Stimulated activated CD4-positive, alpha-beta T cell treated with anti-CD3 and anti-CD28 coated beads, Interleukin-12 subunit alpha, Interleukin-12 subunit beta, amount 100 ng/mL, for 48 hours (primary cell): Measurements from ENCODE around the gene USF3.
"Not testable (repeated sequence)": the region's sequence is repeated elsewhere in the genome, so short reads cannot be mapped to it uniquely, and the experiment has no call there.

Experiments used
- DNase-seq, 3 donors: peaks; one replicate each; pipeline ENCODE4 v3.0.0-alpha.2; 2020; ENCODE audit warnings: low read depth in 2 of 3, low spot score in 1 of 3

Gene USF3

DNA sequence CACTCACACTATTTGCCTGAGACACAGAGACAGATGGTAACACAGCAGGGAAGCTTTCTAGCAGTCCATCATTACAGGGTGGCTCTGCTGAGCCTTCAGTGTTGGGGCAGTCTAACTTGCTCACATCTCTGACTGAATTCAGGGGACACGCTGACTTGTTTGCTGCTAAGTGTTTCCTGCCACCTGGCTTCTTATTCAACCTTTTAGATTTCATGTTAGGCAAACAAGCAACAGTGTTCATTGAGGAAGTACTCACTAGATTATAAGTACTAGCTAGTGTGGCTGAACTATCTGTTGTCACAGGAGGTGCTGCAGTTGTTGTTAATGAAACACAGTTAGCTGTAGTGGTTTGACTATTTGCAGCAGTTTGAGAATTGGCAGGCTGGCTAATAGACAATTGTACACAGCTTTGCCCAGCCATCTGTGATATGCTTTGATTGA is 37.3 kb downstream of the USF3 start:
- DNase-seq, result no peak

DNA sequence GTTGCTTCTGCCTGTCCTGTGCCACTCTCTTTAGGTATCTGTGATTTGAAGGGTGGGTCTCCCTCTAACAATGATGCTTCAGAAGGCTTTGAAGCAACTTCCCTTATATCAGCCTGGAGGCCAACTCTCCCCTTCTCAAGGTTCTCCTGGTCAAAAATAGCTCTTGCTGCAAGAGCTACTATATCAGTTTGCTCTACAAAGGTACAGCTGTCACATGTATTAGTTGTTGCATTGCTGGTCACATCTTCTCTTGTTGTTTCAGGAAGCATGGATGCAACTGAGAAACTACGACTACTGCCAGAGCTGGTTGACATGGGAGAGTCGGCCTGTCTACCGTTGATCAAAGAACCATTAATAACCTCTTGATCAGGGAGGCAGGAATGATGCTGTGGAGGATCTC is 38.3 kb downstream of the USF3 start:
- DNase-seq, result no peak

DNA sequence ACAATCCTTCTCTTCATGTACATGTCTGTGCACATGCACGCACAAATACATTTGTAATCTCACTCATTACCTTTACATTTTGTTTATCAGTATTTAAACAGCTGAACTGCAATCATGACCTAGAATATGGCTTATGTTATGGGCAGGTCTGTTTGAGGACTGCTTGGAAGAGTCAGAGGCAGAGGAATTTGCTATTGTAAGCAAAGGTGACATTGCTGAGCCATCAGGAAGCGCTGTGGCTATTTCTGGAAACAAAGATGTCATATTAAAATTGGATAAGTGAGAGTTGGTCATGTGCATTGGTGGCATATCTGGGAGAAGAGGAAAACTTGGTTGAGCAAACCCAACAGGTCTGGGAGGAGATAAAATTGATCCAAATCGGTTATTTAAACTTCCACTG is 41.6 kb downstream of the USF3 start:
- DNase-seq, result no peak

DNA sequence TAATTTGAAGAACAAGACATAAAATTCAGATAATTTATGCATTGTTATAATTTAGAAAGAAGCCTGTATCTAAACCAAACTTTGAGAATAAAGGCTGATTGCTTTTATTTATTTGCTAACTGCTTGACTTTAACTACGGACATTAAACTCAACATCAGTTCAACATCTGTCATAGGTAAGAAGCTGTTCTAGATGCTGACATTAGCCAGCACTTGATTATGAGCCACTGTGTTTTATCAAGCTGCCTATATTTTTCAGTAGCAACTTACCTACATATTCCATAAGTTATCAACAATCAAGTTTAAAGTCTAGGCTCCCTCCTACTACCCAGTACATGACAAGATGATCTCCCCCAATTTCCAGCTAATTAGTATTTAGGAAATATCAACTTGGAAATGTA is 42.1 kb downstream of the USF3 start:
- no peak for DNase-seq

DNA sequence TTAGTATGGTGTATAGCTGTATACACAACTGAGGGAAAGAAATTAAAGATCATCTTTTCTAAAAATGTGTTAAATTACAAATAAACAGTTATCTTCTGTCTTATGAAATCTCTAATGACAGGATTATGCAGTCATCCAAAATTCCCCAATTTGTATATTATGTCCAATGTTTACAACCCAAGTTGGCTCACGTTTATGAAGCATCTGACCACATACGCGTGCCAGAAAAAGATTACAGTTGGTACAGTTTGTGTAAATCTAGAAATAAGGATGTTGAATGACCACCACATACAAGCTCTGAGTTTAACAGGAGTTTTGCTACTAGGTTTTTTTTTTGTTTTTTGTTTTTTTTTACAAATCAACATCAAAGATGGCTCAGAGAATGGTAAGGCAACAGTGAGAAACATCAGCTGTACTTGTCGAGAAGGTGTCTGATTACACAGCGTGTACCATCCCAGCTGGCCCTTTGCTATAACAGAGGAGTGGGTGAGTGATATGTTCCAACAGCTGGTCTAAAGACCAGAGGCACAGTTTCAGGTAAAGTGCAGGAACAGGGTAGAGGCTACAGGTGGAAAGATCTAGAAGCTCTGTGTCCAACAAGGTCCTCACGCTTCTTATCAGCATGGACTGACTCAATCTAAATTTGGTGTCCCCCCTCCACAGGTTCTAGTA is 47.1 kb downstream of the USF3 start:
- DNase-seq, result no peak

DNA sequence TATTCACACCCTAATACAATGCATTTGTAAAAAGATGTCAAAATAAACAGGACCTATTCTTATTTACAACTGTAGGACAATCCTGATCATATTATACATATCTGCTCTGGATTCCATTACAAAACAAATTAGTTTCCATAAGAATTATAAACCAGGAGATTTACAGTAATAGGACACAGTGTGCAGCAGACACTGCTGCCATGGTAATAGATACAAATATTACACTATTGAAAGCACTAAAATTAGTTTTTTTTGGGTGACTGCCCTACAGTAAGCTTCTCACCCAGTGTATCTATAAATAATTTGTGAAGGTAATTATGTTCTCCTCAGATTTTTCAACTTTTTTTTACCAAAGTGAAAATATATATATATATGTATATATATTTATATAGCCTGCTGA is 47.9 kb downstream of the USF3 start:
- DNase-seq, result no peak

DNA sequence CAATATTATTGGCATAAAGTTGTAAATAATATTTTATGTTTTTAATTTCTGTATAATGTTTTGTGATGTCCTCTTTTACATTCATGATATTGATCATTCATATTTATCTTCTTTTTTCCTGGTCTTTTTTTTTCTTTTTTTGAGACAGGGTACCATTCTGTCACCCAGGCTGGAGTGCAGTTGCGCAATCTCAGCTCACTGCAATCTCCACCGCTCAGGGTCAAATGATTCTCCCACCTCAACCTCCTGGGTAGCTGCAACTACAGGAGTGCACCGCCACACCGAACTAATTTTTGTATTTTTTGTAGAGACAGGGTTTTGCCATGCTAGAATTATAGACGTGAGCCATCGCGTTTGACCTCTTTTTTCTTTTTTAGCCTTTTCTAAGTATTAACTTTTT is 52.9 kb downstream of the USF3 start:
- no peak for DNase-seq

DNA sequence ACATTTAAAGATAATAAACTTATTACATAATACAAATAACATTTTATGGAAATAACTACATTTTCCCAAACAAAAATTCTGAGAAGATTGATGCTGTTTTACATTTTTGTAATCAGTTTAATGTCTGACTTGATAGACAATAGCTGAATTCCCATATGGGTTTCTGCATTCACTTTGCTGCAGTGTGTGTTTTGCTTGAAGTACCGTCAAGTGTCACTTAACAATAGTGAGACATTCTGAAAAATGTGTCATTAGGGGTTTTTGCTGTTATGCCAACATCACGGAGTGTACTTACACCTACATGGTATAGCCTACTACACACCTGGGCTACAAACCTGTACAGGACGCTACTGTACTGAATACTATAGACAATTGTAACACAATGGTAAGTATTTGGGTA is 57.5 kb downstream of the USF3 start:
- no peak for DNase-seq

DNA sequence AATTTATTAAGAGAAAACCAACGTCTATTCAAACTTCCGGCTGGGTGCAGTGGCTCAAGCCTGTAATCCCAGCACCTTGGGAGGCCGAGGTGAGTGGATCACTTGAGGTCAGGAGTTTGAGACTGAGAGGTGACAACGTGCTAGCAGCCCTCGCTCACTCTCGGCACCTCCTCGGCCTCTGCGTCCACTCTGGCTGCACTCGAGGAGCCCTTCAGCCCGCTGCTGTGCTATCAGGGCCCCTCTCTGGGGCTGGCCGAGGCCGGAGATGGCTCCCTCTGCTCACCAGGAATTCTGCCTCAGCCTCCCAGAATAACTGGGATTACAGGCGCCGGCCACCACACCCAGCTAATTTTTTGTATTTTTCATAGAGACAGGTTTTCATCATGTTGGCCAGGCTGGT is 58.7 kb downstream of the USF3 start:
- DNase-seq, result no peak

DNA sequence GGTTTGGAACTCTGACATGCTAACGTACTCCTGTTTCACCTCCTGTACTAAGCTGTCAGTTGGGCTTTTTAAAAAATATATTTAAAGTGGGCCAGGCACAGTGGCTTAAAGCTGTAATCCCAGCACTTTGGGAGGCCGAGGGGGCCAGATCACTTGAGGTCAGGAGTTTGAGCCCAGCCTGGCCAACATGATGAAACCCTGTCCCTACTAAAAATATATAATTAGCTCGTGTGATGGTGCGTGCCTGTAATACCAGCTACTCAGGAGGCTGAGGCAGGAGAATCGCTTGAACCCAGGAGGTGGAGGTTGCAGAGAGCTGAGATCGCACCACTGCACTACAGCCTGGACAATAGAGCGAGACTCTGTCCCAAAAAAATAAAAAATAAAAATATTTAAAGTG is 60.4 kb downstream of the USF3 start:
- not testable (repeated sequence) for DNase-seq

DNA sequence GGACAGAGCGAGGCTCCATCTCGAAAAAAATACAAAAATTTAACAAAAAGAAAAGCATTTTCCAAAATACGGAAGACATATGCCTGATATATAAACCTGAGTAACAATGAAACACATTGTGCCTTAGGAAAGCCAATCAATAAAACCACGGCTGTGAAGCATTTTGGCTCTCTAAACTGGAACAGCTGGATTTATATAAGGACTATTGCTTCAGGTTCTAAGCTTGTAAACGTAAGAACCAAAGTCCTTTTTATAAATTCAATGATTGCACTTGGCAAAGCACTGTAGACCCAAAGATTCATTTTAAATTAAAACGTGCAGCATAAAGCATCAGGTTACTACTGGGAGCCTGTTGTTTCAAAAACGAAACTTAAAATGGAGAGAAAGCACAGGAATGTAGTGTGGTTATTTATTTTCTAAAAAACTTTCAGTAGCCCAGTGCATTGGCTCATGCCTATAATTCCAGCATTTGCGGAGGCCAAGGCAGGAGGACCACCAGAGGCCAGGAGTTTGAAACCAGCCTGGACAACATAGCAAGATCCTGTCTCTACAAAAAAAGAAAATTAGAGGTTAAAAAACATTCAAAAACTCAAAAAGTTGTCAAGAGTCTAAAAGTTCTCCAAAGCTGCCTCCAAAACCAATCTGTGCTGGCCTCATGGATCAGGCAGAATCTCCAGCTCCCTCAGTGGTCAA is 61.5 kb downstream of the USF3 start:
- no peak for DNase-seq

DNA sequence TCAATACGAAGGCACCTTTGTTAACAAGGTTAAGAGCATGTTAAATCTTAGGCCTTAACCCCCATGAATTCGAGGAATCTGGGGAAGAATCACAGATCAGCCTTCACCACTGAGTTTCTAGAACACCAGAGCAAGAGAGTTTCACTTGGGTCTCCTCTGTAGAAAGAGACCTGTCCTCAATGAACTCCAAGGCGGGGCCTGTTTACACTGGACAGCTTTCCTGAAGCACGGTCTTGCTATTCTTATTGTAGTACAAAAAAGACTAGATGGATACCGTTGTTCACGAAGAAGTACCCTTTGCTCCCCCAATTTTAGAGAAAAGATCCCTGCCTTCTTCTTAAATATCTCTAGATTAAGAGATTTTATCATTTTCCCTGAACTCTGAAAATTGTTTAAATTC is 64.9 kb downstream of the USF3 start:
- no peak for DNase-seq

DNA sequence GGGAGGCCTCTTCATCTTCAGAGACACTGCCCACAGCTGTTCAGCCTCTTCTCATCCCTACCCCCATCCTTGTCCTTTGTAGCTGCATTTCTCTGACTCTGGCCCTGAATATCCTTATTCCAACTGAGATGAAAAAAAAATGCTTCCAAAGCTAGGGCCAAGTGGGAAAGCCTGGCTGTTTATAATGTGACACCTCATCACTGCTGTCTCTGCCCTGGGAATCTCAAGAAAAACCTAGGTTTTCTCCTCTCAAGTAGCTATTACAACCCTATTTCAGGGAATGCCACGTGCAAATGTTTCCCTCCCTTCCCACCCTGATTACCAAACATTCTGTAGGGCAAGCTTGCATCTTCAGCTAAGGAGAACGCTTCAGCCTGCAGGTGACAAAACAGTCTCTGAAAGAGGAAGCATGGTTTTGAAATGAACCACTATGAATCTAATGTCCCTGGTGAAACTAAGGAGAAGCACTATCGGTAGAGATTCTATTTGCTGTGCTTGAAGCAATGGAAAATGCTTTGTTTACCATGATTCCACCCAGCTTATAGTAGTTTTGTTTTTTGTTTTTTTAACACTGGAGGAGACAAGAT is 65.4 kb downstream of the USF3 start:
- no peak for DNase-seq

DNA sequence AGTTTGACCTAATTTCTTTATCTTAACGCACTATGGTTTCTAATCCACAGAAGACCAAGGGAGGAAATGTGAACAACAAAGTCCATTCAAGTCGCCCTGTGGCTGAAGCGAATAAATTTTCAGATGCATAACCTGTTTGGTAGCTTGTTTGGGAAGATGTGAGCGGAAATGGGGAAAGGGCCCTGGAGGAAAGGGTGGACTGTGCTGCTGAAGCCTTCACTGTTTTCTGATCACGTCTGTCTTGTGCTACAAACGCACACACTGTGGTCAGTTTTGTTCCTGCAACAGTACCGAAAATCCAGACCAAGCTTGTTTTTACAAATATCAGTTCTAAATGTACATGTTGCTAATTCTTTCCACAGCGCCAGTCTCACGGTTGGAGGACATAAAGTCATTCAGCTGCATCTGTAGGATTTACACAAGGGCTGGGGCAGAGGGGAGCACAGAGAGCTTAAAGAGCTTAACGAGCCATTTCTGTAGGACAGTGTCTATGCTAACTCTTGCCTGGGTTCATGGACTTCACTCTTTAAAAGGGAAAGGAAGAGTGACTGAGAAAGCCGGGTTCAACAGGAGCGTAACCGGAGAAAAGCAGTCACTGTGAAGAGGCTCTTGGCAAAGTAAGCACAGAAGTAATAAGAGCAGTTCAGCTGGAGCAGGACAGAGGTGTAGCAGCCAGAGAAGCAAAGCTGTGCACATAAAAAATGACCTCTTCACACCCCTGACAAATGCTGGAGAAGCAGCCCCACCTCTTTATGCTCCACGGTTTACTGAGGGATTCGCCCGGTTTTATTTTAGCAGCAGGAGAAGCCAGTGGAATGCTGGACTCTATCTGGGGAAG is 66.6 kb downstream of the USF3 start:
- DNase-seq, result no peak

DNA sequence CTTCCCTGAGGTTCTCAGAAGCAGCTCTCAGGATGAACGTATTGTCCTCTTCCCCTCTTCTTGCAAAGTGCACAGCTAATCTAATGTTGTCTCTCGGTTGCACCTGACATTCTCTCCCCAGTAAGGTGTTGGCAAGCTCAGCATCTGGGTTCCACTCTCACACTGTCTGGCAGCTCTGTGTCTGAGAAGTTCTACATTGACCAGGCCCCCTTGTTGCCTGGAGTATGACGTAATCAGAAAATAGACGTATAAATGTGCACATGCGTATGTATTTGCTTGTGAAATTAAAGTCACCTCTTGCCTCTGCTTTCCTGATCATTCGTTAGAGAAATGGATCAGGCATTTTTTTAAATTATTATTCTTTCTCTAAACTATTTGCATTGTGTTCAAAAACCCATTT is 67.7 kb downstream of the USF3 start:
- DNase-seq, result no peak

DNA sequence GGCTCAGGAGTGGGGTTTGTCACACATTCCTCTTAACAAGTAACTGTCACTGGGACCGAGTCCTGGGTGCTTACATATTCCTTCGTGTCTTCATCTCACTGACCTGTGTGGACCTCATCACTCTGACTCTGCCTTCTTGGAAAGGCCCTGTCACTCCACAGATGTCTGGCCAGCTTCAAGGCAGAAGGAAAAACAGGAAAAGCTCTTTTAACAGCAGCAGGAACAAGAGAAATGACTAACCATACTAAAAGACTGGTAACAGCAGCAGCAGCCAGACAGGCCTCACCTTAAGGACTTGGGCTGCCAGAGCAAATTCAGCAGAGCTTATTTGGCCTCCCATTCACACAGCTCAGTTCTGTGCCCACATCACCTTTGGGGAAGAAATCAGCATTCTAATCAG is 68.1 kb downstream of the USF3 start:
- no peak for DNase-seq

DNA sequence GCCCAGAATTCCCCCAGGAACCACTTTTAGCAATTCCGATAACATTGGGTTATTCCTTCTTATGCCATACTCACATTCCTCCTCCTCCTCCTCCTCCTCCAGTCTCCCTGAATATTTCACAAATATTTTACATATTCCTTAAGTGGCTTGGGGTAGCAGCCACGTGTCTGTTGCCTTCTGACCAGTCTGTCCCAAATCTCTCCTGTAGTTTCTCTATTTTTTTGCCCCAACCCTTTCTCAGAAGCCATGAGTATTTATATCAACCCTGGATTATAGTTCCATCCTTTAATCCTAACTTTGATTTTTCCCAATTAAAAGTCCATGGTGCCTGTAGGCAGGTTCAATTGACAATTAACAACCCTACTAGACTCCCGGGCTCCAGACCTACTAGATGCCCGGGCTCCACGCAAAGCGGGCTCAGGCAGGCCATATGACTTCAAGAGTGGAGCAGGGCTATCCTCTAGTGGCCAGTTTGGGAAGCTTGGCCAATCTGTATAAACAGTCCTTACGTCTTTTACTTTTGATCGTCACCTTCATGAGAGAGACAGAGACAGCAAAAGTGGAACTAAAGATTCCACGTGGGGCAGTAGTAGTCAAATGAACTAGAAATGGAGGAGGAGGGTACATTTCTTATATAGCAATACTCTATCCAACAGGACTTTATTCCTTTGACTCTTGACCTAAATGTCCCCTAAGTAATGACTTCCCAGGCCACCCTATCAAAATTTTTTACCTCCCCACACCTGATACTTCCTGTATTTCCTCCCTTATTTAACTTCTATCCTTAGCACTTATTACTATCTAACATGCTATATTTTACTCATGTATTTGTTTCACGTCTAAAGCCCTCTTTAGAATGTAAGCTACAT is 69.7 kb downstream of the USF3 start:
- peak in 1 of 3 donors; percentile 3 for DNase-seq

DNA sequence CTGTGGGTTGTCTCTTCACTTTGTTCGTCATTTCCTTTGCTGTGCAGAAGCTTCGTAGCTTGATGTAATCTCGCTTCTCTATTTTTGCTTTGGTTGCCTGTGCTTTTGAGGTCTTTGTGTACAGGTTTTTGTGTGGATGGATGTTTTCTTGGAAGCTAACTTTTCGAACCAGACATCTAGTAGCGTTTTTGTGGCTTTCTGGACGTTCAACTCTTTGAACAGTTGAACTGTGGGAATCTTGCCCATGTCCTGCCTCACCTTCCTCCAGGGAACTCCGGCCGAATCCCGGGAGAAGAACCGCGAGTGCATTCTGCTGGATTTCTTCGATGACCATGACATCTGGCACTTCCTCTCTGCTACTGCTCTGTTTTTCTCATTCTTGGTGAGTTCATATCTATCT is 70.6 kb downstream of the USF3 start:
- DNase-seq, result no peak

DNA sequence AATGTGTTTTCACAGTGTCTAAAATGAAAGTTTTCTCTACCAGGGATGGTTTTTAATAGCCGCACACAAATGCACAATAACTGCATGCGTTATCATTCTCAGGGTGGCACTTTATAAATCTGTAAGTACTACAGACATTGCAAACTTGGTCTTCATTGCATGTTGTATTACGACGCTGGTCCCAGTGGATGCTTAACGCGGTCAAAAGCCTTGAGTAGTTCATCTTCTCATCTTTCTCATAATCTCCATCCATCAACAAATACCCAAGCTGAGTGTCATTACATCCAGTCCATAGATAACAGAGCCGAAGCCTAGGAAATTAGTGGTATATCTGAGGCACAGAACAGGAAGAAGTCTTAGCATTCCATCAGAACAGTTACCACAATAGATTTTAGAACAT is 72.6 kb downstream of the USF3 start:
- DNase-seq, result no peak

DNA sequence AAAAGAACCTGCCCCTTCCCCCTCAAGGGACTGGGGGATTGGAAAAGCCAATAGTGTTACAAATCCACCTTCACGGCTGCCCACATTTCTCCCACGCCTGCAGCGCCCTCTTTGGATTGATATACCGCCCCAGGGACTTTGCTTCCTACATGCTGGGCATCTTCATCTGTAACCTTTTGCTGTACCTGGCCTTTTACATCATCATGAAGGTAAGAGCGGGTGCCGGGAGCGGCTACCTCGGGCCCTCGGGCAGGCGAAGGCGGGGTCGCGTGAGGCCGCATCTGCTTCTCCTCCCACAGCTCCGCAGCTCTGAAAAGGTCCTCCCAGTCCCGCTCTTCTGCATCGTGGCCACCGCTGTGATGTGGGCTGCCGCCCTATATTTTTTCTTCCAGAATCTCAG is 73.1 kb downstream of the USF3 start:
- DNase-seq, result no peak

DNA sequence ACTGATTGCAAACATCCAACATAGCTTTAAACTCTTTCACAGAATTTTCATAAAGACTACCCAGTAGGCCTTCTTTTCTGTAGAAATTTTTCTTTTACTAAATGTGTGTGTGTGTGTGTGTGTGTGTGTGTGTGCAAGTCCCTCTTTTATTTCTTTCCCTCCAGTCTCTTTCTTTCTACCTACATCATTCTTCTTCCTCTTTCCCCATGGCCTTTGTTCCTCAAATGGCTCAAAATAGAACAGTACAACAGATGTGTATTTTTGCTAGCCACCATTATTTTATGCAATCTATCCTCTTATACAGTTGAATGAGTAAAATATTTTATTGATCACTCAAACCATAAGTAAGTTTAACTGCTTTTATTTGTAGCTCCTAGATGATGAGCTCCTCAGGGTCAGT is 76.4 kb downstream of the USF3 start:
- DNase-seq, result no peak
